Liver (tissue), 3 donors: ENCODE measurements around the gene TRMT1L.

Source experiments
- EGR1 ChIP-seq, 2 donors: IDR thresholded peaks; 2 replicates each; pipeline ENCODE4 v1.6.1; 2016 to 2018; ENCODE audit warnings: antibody characterized with exemption in 2 of 2, low read depth in 2 of 2
- GABPA ChIP-seq, 2 donors: IDR thresholded peaks in 1 of 2; conservative IDR thresholded peaks in 1 of 2; 2 replicates each; pipeline ENCODE4 v1.6.1; 2016; ENCODE audit warnings: antibody characterized with exemption in 2 of 2, mild to moderate bottlenecking in 1 of 2, moderate library complexity in 1 of 2
- RAD21 ChIP-seq, 2 donors: IDR thresholded peaks; 2 replicates each; pipeline ENCODE4 v1.6.1; 2016; ENCODE audit warnings: antibody characterized with exemption in 2 of 2, mild to moderate bottlenecking in 2 of 2
- RXRA ChIP-seq, 2 donors: IDR thresholded peaks; 2 replicates each; pipeline ENCODE4 v1.6.1; 2017 to 2018; ENCODE audit warnings: antibody characterized with exemption in 2 of 2, mild to moderate bottlenecking in 1 of 2
- TAF1 ChIP-seq: conservative IDR thresholded peaks from 2 replicates; pipeline ENCODE4 v1.6.1; 2016; ENCODE audit warnings: antibody characterized with exemption, mild to moderate bottlenecking
- YY1 ChIP-seq: IDR thresholded peaks from 2 replicates; pipeline ENCODE4 v1.6.1; 2016; ENCODE audit warnings: antibody characterized with exemption, mild to moderate bottlenecking
- TF ChIP-seq, protein P1 (sequence below): fragments of 150-350 bp; IDR thresholded peaks from 2 replicates; pipeline ENCODE4 v1.5.1; 2017; ENCODE audit warnings: improper control_type of control experiment, low read depth, low read length; ENCODE audit not compliant: missing input control
- TF ChIP-seq, protein P2 (sequence below): IDR thresholded peaks from 2 replicates; pipeline ENCODE4 v1.6.1; 2016; ENCODE audit warnings: antibody characterized with exemption
- TF ChIP-seq, protein P3 (sequence below): IDR thresholded peaks from 2 replicates; pipeline ENCODE4 v1.6.1; 2016; ENCODE audit warnings: antibody characterized with exemption, mild to moderate bottlenecking
- donor health status: healthy.
- donor health status: healthy.

DNA sequence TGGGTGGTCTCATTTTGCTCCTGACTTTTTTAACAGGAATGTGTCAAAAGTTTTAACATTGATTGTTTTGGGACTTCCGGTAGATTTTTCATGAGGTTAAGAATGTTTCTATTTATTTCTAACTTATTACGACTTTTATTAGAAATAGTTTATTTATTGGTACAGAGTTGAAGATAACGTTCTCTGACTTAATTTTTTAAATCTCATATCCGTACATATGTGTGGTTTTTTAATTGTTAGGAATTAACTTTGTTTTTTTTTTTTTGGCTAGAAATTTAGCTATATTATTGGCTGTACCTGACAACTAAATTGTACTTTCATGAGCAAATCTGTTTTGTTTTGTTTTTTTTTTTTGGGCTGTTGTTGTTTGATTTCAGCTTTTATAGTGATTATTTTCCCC, 79.4 kb downstream of the TRMT1L start:
- TF ChIP-seq, protein P1, sequence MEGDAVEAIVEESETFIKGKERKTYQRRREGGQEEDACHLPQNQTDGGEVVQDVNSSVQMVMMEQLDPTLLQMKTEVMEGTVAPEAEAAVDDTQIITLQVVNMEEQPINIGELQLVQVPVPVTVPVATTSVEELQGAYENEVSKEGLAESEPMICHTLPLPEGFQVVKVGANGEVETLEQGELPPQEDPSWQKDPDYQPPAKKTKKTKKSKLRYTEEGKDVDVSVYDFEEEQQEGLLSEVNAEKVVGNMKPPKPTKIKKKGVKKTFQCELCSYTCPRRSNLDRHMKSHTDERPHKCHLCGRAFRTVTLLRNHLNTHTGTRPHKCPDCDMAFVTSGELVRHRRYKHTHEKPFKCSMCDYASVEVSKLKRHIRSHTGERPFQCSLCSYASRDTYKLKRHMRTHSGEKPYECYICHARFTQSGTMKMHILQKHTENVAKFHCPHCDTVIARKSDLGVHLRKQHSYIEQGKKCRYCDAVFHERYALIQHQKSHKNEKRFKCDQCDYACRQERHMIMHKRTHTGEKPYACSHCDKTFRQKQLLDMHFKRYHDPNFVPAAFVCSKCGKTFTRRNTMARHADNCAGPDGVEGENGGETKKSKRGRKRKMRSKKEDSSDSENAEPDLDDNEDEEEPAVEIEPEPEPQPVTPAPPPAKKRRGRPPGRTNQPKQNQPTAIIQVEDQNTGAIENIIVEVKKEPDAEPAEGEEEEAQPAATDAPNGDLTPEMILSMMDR, result no peak
- no peak for TF ChIP-seq RXRA (IDR thresholded peaks at IDR 0.05)
- TF ChIP-seq, protein P2, sequence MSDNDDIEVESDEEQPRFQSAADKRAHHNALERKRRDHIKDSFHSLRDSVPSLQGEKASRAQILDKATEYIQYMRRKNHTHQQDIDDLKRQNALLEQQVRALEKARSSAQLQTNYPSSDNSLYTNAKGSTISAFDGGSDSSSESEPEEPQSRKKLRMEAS, result no peak
- TF ChIP-seq RAD21 (IDR thresholded peaks at IDR 0.05), result no peak
- no peak for TF ChIP-seq YY1
- no peak for TF ChIP-seq EGR1 (IDR thresholded peaks at IDR 0.05; ENCODE audit: low read depth in 2 of 2)
- TF ChIP-seq, protein P3, sequence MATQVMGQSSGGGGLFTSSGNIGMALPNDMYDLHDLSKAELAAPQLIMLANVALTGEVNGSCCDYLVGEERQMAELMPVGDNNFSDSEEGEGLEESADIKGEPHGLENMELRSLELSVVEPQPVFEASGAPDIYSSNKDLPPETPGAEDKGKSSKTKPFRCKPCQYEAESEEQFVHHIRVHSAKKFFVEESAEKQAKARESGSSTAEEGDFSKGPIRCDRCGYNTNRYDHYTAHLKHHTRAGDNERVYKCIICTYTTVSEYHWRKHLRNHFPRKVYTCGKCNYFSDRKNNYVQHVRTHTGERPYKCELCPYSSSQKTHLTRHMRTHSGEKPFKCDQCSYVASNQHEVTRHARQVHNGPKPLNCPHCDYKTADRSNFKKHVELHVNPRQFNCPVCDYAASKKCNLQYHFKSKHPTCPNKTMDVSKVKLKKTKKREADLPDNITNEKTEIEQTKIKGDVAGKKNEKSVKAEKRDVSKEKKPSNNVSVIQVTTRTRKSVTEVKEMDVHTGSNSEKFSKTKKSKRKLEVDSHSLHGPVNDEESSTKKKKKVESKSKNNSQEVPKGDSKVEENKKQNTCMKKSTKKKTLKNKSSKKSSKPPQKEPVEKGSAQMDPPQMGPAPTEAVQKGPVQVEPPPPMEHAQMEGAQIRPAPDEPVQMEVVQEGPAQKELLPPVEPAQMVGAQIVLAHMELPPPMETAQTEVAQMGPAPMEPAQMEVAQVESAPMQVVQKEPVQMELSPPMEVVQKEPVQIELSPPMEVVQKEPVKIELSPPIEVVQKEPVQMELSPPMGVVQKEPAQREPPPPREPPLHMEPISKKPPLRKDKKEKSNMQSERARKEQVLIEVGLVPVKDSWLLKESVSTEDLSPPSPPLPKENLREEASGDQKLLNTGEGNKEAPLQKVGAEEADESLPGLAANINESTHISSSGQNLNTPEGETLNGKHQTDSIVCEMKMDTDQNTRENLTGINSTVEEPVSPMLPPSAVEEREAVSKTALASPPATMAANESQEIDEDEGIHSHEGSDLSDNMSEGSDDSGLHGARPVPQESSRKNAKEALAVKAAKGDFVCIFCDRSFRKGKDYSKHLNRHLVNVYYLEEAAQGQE, result no peak
- no peak for TF ChIP-seq TAF1
- no peak for TF ChIP-seq GABPA (IDR thresholded peaks at IDR 0.05 in 1 of 2, conservative IDR thresholded peaks at IDR 0.05 in 1 of 2)
